HG02970 (cell line): ENCODE measurements around the gene SLC22A3.
"Not testable (repeated sequence)": the region's sequence is repeated elsewhere in the genome, so short reads cannot be mapped to it uniquely, and the experiment has no call there.

Source experiments
- ATAC-seq: cut with Tn5 transposase; IDR thresholded peaks from one replicate; pipeline ENCODE4 v1.9.1; 2021; ENCODE audit warnings: mild to moderate bottlenecking, moderate library complexity, moderate number of reproducible peaks; ENCODE audit not compliant: unreplicated experiment, low FRiP score

The SLC22A3 gene

GRCh38 chr6:160431791-160432404 lies 83.7 kb downstream of the SLC22A3 start:
- no peak for ATAC-seq

GRCh38 chr6:160435935-160436334 lies 87.8 kb downstream of the SLC22A3 start:
- ATAC-seq, result no peak

DNA sequence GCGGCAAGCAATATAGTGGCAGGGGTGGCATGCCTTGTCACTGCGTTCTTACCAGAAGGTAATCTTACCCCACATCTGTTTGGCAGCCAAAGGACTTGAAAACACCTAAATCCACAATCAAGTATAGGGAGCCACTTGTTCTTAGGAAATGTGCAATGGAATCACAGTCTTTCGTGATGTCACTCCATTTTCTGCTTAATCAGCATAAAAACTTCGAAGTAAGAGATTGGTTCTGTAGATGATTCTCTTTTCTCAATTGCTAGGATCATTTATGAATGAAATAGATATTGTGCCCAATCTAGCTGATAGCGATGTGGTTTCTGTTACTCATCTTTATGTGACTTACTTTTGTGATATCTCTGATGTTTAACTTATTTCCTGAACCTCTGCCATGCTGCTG lies 89.0 kb downstream of the SLC22A3 start:
- ATAC-seq, result no peak

- no peak for ATAC-seq
Measured at GRCh38 chr6:160437775-160438174, 89.6 kb downstream of the SLC22A3 start.

DNA sequence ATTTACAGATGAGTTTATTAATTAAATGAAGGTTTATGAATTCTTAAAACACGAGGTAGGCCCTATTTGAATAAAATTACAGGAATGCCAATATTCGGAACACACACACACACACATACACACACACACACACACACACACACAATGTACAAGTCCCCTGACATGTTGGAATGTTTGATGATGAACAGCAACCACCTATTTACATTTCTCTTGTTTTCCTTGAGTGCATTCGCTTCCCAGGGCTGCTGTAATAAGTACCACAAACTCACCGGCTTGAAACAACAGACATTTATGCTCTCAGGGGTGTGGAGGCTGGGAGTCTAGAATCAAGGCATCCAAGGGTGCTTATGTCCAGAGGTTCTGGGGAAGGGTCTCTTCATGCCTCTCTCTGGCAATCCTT lies 90.3 kb downstream of the SLC22A3 start:
- no peak for ATAC-seq

DNA sequence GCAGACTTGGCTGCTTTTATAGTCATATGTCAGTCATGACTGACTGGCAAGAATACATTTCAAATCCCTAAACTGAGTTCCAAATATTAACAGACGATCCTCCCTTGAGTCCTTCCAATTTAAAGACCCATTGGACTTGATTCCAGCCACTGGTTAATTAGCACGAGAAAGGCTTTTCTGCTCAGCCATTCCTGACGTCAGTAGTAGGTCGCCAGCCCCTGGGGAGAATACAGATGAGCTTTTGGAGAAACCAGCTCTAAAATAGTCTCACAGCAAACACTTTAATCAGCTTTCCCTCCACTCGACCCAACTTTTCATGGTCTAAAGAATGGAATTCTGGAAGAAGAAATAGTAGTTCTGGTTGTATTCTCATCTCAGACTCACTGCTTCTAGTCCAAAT lies 91.6 kb downstream of the SLC22A3 start:
- no peak for ATAC-seq

DNA sequence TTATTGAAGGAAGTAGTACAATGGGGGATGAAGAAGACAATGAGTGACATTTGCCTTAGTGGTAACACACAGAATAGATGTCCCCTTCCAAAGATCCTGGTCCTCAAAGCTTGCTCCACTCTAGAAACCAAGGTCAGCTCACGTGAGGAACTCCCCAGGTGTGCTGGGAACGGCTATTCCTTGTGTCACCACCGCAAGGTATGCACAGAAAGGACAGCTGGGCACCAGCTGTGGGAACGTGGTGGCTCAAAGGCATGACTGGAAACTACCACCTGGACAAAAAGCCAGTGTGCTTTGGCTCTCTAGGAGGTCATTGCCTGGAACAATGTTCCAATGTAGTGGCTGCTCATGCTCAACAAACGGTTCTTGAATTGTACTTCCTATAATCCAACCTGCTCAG lies 94.0 kb downstream of the SLC22A3 start:
- ATAC-seq, result no peak

GRCh38 chr6:160445130-160445529 lies 97.0 kb downstream of the SLC22A3 start:
- no peak for ATAC-seq

GRCh38 chr6:160447350-160447749 lies 99.2 kb downstream of the SLC22A3 start:
- ATAC-seq, result no peak

- not testable (repeated sequence) for ATAC-seq
Measured at GRCh38 chr6:160449787-160450186, 101.6 kb downstream of the SLC22A3 start.

DNA sequence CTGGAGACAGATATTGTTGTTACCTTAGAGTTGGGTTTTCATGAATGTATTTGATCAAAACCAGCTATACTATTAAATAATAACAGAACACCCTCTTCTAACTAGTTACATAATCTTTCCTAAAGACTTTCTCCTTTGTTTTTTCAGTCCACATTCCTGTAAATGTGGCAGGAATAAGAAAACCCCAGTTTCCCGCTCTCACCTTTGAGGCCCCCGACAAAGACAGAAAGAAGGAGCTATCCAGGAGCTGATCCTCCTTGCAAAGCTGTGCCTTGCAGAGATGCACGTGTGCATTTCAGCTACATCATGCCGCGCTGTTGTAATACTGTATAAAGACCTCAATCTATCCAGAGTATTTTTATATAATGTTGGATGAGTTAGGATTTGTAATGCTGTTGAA lies 102.7 kb downstream of the SLC22A3 start:
- no peak for ATAC-seq

DNA sequence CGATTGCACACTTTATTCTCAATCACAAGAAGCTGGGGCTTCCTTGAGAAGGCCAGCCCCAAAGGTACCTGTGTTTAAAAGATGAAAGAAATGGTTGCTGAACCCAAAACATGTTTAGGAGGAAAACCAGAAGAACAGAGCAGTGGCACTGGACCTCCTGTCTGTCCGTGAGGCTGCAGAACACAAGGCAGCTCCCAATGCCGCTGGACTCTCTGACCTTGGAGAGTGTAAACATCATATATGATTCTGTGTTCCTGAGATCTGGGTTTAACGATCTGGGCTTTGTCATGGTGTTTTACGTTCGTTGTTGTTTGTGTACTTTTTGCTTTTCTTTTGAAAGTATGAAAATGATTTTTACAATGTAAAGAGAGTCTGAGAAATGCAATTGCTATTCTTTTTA lies 106.1 kb downstream of the SLC22A3 start:
- ATAC-seq, result no peak

DNA sequence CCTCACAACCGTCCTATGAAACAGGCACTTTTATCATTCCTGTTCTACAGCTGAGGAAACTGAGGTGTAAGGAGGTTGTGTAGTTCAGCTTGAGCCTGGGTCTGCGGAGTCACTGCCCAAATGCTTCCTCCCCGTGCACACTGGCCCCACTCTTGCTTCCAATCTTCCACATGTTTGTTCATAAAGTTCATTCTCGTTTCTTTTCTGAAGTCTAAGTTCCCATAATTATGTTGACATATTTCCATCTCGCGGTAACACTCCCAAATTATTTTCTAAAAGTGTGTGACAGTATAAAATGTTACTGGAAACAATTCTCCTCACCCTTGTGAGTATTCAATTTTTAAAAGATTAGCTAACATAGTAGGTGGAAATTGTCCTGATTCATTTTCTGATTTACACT lies 106.9 kb downstream of the SLC22A3 start:
- ATAC-seq, result no peak

DNA sequence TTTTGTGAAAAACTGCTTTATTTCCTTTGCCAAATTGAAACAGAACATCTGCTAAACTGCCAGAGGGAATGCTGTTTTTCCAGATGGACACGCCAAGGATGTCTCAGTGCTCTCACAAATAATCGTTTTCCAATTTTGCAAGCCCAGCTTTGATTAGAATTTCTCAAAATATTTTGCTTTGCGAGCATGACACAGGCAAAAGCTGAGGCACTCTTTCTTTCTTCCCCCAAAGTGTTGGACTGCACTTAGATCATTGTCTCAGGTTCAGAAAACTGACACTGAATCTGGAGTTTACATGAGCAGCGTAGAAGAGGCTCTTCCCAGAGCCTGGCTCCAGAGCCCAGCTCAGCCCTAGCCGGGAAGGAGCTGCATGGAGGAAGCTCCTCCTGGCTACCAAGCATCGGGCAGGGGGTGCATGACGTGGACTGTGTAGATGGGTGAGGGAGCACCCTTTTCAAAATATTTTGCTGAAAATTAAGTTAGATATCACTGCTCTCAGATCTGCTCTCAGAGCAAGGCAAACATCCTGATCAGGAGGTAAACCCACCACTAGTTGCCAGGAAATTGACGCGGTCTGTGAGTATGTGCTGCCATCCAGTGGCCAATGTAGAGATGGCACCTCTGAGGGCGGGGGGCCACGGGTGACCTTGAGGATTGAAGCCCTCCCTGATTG lies 107.5 kb downstream of the SLC22A3 start:
- peak; percentile 74 for ATAC-seq

DNA sequence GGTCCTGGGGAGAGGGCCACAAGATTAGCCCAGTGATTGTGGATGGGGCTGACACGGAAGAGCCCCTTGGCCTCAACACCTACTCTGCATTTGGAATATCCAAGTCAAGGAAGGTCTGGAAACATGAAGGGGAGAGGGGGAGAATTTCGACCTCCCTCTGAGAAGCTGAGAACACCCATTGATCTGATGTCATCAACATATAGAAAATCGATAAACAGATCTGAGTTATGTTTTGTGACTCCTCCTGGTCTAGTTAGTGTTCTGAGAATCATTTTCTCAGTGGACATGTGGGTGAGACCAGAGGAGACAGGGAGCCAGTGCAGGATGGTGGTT lies 108.0 kb downstream of the SLC22A3 start:
- ATAC-seq, result no peak

GRCh38 chr6:160457823-160458222 lies 109.6 kb downstream of the SLC22A3 start:
- no peak for ATAC-seq

GRCh38 chr6:160461641-160462040 lies 113.5 kb downstream of the SLC22A3 start:
- no peak for ATAC-seq

DNA sequence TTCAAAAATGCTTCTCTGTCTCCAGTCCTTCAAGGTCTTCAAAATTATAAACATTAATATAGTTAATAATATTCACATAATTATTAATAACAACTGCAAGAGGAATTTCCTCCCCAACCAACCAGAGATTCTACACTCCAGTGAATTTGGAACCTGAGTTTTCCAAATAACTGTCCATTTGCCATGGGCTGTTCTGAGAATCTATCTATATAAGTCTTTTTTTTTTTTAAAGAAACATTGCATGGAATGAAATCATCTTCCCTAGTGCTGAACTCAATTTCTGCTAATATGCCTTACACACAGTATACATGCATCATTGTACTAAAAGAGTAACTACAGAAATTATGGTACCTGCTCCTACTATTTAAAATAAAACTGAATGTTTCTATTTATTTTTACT lies 113.9 kb downstream of the SLC22A3 start:
- no peak for ATAC-seq

DNA sequence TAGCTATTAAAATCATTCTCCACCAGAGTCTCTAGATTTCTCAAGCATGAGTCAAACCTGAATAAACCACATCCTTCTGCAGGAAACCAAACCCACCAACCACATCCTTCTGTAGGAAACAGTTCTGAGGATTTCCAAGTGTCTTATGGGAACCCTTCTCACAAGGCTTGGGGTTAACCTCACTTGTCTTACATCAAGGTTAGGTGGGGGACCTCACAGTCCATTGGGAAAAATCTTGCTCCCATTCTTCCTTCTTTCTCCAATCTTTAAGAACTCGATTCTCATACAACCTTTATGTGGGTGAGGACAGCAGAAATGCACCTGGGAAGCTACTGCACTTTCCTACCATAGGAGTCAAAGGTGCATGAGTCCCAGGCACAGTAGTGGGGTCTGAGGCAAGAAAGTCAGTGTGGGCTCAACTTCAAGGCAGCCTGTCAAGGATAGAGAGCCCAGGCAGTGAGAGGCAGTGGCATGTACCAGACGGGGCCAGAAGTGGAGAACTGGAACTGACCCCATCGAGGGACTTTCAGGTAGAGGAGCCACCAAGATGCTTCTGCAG lies 114.5 kb downstream of the SLC22A3 start:
- peak; percentile 80 for ATAC-seq

GRCh38 chr6:160464744-160465143 lies 116.6 kb downstream of the SLC22A3 start:
- no peak for ATAC-seq

- ATAC-seq, result not testable (repeated sequence)
Measured at GRCh38 chr6:160467261-160467871, 119.2 kb downstream of the SLC22A3 start.

DNA sequence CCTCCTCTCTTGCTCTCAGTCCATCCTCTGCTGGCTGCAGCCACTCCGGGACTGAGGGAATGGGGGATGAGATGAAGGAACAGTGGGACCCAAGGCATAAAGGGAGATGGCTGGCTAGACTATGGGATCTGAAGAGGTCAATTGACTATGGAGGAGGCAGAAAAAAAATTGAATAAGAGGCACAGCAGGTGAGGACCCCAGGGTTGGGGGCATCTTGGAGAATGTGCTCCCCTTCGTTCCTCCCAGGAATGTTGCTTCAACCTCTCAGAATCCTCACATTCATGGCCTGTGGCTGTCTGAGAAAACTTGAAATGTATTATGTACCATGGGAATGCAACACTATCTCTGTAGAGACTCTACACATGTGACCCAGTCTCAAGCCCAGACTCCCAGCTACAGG lies 121.0 kb downstream of the SLC22A3 start:
- ATAC-seq, result no peak
